A549 (cell line): ENCODE measurements around the gene TOM1L1. TPM values are rescaled to one million over a fixed set of nuclear protein-coding genes. Genes with fewer than 3 reads are reported as not detected.

Experiments used
- ATAC-seq, 2 experiments: fragments of 200-7000 bp in 1 of 2; fragments of >200 bp in 1 of 2; cut with Nextera tagmentation in 1 of 2; cut with Tn5 transposase in 1 of 2; 3 replicates each; pipeline versions ENCODE4 v1.8.0 to v1.9.1; 2018 to 2020; ENCODE audit warnings: mild to moderate bottlenecking in 1 of 2, moderate library complexity in 1 of 2
- CTCF ChIA-PET: fragments of 300-600 bp; sonication (Branson Sonifier 250); formaldehyde crosslinking; extraction: SDS; loops from one replicate; lab custom pipeline; 2021; ENCODE audit warnings: antibody characterized with exemption, inconsistent platforms; lab: Yijun Ruan, JAX
- POLR2A ChIA-PET: fragments of 350-600 bp; formaldehyde crosslinking; extraction: SDS; loops from one replicate; lab custom pipeline; 2021; ENCODE audit warnings: antibody characterized with exemption, inconsistent platforms; lab: Yijun Ruan, JAX
- DNase-seq, 2 experiments: peaks; one replicate each; pipeline versions ENCODE4 v3.0.0 to v3.0.0-alpha.2; 2011 to 2016; ENCODE audit warnings: low read depth in 1 of 2, low spot score in 1 of 2
- FAIRE-seq: peaks from 2 replicates; lab custom pipeline; 2011; peaks lifted over from hg19 to GRCh38; lab: Jason Lieb, UNC
- H3K27ac ChIP-seq, 2 experiments: fragments of >200 bp; sonication (Bioruptor Twin); formaldehyde crosslinking; 3 replicates each; pipeline ENCODE4 v1.5.1; 2016 to 2017
- H3K4me1 ChIP-seq: fragments of >200 bp; sonication (Bioruptor Twin); formaldehyde crosslinking; 3 replicates; pipeline ENCODE4 v1.6.1; 2016
- H3K4me2 ChIP-seq: fragments of >200 bp; sonication (Bioruptor Twin); formaldehyde crosslinking; 3 replicates; pipeline ENCODE4 v1.6.1; 2016
- H3K4me3 ChIP-seq: fragments of >200 bp; sonication (Bioruptor Twin); formaldehyde crosslinking; 3 replicates; pipeline ENCODE4 v1.5.1; 2016
- H3K9me3 ChIP-seq: fragments of >200 bp; sonication (Bioruptor Twin); formaldehyde crosslinking; 3 replicates; pipeline ENCODE4 v1.6.1; 2016
- CBX2 ChIP-seq: fragments of 200-600 bp; sonication (generic); IDR thresholded peaks from 2 replicates; pipeline ENCODE4 v1.6.1; 2016; ENCODE audit warnings: low read depth, mild to moderate bottlenecking, borderline replicate concordance
- CHD4 ChIP-seq: fragments of 200-600 bp; sonication (generic); IDR thresholded peaks from 2 replicates; pipeline ENCODE4 v1.6.1; 2016; ENCODE audit warnings: antibody characterized with exemption, mild to moderate bottlenecking, borderline replicate concordance
- EHF ChIP-seq: fragments of 250-450 bp; sonication (Bioruptor Pico); IDR thresholded peaks from 2 replicates; pipeline ENCODE4 v1.5.0; 2020; ENCODE audit warnings: mild to moderate bottlenecking
- EP300 ChIP-seq, 2 experiments: fragments of >200 bp; sonication (Bioruptor Twin); formaldehyde crosslinking; IDR thresholded peaks; 2 replicates in 1 of 2; 3 replicates in 1 of 2; pipeline ENCODE4 v1.6.1; 2016 to 2017
- FOSB ChIP-seq: fragments of 250-450 bp; sonication (Bioruptor Pico); IDR thresholded peaks from 2 replicates; pipeline ENCODE4 v1.5.0; 2020; ENCODE audit warnings: mild to moderate bottlenecking, moderate library complexity
- FOXS1 ChIP-seq: fragments of 250-450 bp; sonication (Bioruptor Pico); IDR thresholded peaks from 2 replicates; pipeline ENCODE4 v1.5.0; 2020; ENCODE audit warnings: mild to moderate bottlenecking, moderate library complexity
- KDM5A ChIP-seq: fragments of 200-600 bp; sonication (generic); IDR thresholded peaks from 2 replicates; pipeline ENCODE4 v1.6.1; 2016; ENCODE audit warnings: antibody characterized with exemption, mild to moderate bottlenecking
- MAFK ChIP-seq: fragments of 450-650 bp; IDR thresholded peaks from 2 replicates; pipeline ENCODE4 v1.6.1; 2014; ENCODE audit not compliant: partially characterized antibody
- PHF8 ChIP-seq: fragments of 200-600 bp; sonication (generic); IDR thresholded peaks from 2 replicates; pipeline ENCODE4 v1.6.1; 2016; ENCODE audit warnings: low read depth, mild to moderate bottlenecking, antibody characterized with exemption, moderate library complexity, borderline replicate concordance
- RAD21 ChIP-seq, 2 experiments: fragments of >200 bp in 1 of 2; sonication (Bioruptor Twin) in 1 of 2; formaldehyde crosslinking in 1 of 2; IDR thresholded peaks in 1 of 2; conservative IDR thresholded peaks in 1 of 2; 2 replicates in 1 of 2; 3 replicates in 1 of 2; pipeline ENCODE4 v1.6.1; 2012 to 2018; ENCODE audit warnings: inconsistent platforms in 1 of 2
- RNF2 ChIP-seq: fragments of 200-600 bp; sonication (generic); IDR thresholded peaks from 2 replicates; pipeline ENCODE4 v1.6.1; 2016; ENCODE audit warnings: low read depth, mild to moderate bottlenecking, antibody characterized with exemption, moderate library complexity, borderline replicate concordance
- ZNF302 ChIP-seq: fragments of 250-450 bp; sonication (Bioruptor Pico); IDR thresholded peaks from 2 replicates; pipeline ENCODE4 v1.9.0; 2021; ENCODE audit warnings: inconsistent platforms, mild to moderate bottlenecking, moderate library complexity
- WGBS: methylation state at CpG from one replicate; pipeline ENCODE4 v1.1.6; 2017; ENCODE audit errors: missing lambda C conversion rate; 5-methylcytosine and 5-hydroxymethylcytosine counted together
- polyA plus RNA-seq, 4 experiments: library from polyadenylated mRNA; depleted of rRNA in 3 of 4; stranded (reverse); fragments of >200 nt; fragmentation: RNase III in 1 of 4; extraction: RNeasy Plus Mini Kit Qiagen cat#74134 plus additional on column Dnase treatment in 1 of 4; gene quantifications; 2 replicates in 3 of 4; 3 replicates in 1 of 4; pipeline ENCODE4 v1.2.3, GENCODE V29; 2011 to 2017
- TF ChIP-seq, protein P1 (sequence below): fragments of >200 bp; sonication (Bioruptor Twin); formaldehyde crosslinking; IDR thresholded peaks from 3 replicates; pipeline ENCODE4 v1.6.1; 2016
- TF ChIP-seq, protein P2 (sequence below): fragments of >200 bp; sonication (Bioruptor Twin); formaldehyde crosslinking; IDR thresholded peaks from 3 replicates; pipeline ENCODE4 v1.5.1; 2016

The TOM1L1 gene
- polyA plus RNA-seq, 2 of the 4 experiments (the other 2 are of a cell fraction) = 53.4 to 117 TPM

DNA sequence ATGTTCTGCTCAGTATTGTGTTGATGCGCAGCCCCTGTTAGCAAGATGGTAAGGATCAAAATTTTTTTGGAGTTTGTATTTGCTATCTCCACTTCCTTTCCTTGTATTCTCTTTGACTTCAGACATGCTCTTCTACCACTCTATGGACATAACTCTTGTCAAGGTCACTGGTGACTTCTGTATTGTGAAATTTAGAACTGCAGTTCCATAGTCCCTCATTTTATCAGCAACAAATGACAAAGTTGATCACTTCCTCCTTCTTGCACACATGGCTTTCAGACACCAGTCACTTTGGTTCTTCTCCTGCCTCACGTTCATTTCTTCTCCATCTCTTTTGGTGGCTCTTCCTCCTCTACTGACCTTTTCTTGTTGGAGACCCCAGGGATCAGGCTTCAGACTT lies 46.7 kb downstream of the TOM1L1 start:
- POLR2A ChIA-PET = no interaction called here
- TF ChIP-seq, protein P1, sequence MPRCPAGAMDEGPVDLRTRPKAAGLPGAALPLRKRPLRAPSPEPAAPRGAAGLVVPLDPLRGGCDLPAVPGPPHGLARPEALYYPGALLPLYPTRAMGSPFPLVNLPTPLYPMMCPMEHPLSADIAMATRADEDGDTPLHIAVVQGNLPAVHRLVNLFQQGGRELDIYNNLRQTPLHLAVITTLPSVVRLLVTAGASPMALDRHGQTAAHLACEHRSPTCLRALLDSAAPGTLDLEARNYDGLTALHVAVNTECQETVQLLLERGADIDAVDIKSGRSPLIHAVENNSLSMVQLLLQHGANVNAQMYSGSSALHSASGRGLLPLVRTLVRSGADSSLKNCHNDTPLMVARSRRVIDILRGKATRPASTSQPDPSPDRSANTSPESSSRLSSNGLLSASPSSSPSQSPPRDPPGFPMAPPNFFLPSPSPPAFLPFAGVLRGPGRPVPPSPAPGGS = no peak
- TF ChIP-seq CBX2 (no peak), FOSB (CRISPR knock-in tag) (no peak), EP300 (IDR thresholded peaks at IDR 0.05) (no peak)
- WGBS = 92% methylated on average over 2 of the region's 2 CpGs
- Histone ChIP-seq H3K27ac (no peak overlapping the region), H3K4me3 (no peak overlapping the region), H3K9me3 (no peaks in the 10 kb centered on the region), H3K4me1 (peaks cover 5% of the 10 kb centered on the region), H3K4me2 (no peak overlapping the region)
- DNase-seq = no peak
- CTCF ChIA-PET = no interaction called here
- ATAC-seq = no peak
- FAIRE-seq = no peak

DNA sequence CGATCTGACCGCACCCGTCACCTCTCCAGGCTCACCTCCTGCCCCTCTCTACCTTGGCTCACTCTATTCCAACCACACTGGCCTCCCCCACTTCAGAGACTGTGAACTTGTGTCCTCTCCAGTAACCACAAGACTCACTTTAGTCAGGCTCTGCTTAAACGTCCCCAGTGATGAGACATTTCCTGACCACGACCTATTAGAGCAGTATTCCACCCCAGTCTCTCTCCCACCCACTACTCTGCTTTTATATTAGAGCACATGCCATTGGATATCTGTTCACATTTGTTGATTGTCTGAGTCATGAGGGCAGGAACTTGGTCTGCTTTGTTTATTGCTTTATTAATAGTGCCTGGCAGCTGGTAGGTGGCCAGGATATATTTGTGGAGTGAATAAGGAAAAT lies 47.7 kb downstream of the TOM1L1 start:
- 56% methylated on average over 5 of the region's 5 CpGs for whole genome bisulfite sequencing
- ChIA-PET POLR2A (no interaction called here), CTCF (no interaction called here)
- FAIRE-seq (no peak), ATAC-seq (peak; percentile 18 to 76; a peak in 3 of 6 replicates), DNase-seq (peak in 1 of 2 experiments; percentile 36)
- H3K4me2 ChIP-seq = no peak overlapping the region
- H3K4me1 ChIP-seq = peaks cover 5% of the 10 kb centered on the region
- H3K4me3 ChIP-seq = no peak overlapping the region
- H3K27ac ChIP-seq = no peak overlapping the region
- no peaks in the 10 kb centered on the region for H3K9me3 ChIP-seq
- TF ChIP-seq MAFK = no peak
- no peak for TF ChIP-seq EHF (CRISPR knock-in tag)
- TF ChIP-seq RAD21 (conservative IDR thresholded peaks at IDR 0.05 in 1 of 2, IDR thresholded peaks at IDR 0.05 in 1 of 2) = no peak
- TF ChIP-seq KDM5A = no peak

DNA sequence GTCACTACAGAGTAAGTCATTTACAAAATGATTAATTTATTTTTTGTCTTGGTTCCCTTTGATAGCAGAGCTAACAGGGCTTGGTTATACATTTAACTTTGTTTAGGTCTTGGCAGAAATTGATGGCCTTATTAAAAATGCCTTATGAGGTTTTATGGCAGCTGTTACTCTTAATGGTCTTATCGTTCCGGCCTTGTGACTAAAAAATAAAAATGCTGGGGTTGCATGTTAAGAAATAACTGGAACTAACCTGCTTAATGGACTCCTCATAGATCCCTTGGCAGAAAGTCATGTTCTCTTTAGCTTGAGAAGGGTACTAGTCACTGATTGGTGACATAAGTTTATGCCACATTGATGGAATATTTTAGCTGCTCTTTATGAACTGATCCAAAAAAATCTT lies 49.5 kb downstream of the TOM1L1 start:
- TF ChIP-seq FOXS1 = no peak
- TF ChIP-seq CHD4 = no peak
- no peak for TF ChIP-seq CBX2
- no peak for TF ChIP-seq EP300 (IDR thresholded peaks at IDR 0.05)
- no peak for TF ChIP-seq ZNF302 (CRISPR knock-in tag)
- no peak for TF ChIP-seq RNF2
- TF ChIP-seq, protein P2, sequence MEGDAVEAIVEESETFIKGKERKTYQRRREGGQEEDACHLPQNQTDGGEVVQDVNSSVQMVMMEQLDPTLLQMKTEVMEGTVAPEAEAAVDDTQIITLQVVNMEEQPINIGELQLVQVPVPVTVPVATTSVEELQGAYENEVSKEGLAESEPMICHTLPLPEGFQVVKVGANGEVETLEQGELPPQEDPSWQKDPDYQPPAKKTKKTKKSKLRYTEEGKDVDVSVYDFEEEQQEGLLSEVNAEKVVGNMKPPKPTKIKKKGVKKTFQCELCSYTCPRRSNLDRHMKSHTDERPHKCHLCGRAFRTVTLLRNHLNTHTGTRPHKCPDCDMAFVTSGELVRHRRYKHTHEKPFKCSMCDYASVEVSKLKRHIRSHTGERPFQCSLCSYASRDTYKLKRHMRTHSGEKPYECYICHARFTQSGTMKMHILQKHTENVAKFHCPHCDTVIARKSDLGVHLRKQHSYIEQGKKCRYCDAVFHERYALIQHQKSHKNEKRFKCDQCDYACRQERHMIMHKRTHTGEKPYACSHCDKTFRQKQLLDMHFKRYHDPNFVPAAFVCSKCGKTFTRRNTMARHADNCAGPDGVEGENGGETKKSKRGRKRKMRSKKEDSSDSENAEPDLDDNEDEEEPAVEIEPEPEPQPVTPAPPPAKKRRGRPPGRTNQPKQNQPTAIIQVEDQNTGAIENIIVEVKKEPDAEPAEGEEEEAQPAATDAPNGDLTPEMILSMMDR = no peak
- Histone ChIP-seq H3K27ac (no peak overlapping the region), H3K4me2 (no peak overlapping the region), H3K4me3 (no peak overlapping the region), H3K9me3 (no peaks in the 10 kb centered on the region), H3K4me1 (peaks cover 5% of the 10 kb centered on the region)
- FAIRE-seq (no peak), ATAC-seq (no peak), DNase-seq (no peak)
- WGBS = 97% methylated on average over 2 of the region's 2 CpGs
- POLR2A ChIA-PET = no interaction called here
- CTCF ChIA-PET = no interaction called here

DNA sequence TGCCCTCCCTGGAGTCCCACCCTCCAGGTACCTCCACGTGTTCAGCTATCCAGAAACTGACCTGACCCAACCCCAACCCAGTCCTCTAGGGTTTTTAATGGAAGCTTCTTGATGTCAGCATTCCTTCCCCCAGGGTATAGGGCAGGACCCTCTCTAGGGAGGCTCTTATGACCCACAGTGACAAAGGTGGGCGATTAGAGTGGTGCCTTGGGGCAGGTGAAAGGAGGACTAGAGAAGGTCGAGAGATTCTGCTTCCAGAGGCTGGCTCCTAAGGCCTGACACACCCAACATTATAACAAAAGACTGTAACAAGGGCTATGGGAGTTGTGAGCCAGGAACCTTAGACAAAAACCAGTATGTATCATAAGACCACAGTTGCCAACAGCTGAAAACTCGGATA lies 50.6 kb downstream of the TOM1L1 start:
- ChIA-PET POLR2A (no interaction called here), CTCF (interaction anchor here (0.6 kb wide), 1 partner anchor 42 kb away, joined by 3 read pairs; no protein-coding TSS in a partner anchor)
- no peak for ATAC-seq

More for the DNA sequence above, 50.6 kb downstream of the TOM1L1 start:
- no peak overlapping the region for H3K4me2 ChIP-seq
- WGBS = 77% methylated on average over 4 of the region's 4 CpGs
- H3K27ac ChIP-seq = no peak overlapping the region
- no peak for DNase-seq
- H3K4me3 ChIP-seq = no peak overlapping the region
- no peaks in the 10 kb centered on the region for H3K9me3 ChIP-seq
- FAIRE-seq = no peak
- no peak for TF ChIP-seq PHF8
- peaks cover 5% of the 10 kb centered on the region for H3K4me1 ChIP-seq
